ENCODE measurements around the gene SLC4A9.

DNA sequence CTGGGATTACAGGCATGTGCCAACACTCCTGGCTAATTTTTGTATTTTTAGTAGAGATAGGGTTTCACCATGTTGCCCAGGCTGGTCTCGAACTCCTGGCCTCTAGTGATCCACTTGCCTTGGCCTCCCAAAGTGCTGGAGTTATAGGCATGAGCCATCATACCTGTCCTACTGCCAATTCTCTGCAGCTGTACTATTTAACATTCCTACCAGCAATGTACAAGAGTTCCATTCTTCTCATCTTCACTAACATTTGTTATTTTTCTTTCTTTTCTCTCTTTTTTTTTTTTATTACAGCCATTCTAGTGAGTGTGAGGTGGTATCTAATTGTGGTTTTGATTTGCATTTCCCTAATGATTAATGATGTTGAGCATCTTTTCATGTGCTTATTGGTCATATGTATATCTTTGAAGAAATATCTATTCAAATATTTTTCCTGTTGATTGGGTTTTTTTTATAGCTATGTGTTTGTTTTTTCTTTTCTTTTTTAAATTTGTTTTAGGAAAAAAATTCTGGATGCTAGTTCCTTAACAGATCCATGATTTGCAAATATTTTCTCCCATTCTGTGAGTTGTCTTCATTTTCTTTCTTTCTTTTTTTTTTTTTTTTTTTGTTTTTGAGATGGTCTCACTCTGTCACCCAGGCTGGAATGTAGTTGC is 59.0 kb downstream of the SLC4A9 start:
- no peak for TF ChIP-seq ZC3H10 (CRISPR knock-in tag; IDR thresholded peaks at IDR 0.05)
- TF ChIP-seq PATZ1 (CRISPR knock-in tag; IDR thresholded peaks at IDR 0.05; ENCODE audit: borderline replicate concordance) = no peak
- TF ChIP-seq ZNF565 (CRISPR knock-in tag; conservative IDR thresholded peaks at IDR 0.05; ENCODE audit: low read depth) = no peak
- TF ChIP-seq ESRRG (CRISPR knock-in tag; IDR thresholded peaks at IDR 0.05) = no peak
- TF ChIP-seq SNAI2 (CRISPR knock-in tag; IDR thresholded peaks at IDR 0.05) = no peak
